Loucy (cell line): ENCODE measurements around the gene ZNF316.
A peak's percentile ranks its signal among the peaks of the same experiment; 100 is the strongest.

ENCODE experiments used
- H2AFZ ChIP-seq: fragments of 200-600 bp; sonication (generic); 2 replicates; pipeline ENCODE4 v1.6.0; 2016; ENCODE audit warnings: antibody characterized with exemption, mild to moderate bottlenecking, low read length, moderate library complexity
- H3F3A ChIP-seq: fragments of 200-600 bp; 2 replicates; pipeline ENCODE4 v1.6.0; 2016; ENCODE audit warnings: antibody characterized with exemption, low read depth, mild to moderate bottlenecking
- H3K27me3 ChIP-seq: fragments of 200-600 bp; sonication (generic); 2 replicates; pipeline ENCODE4 v1.6.1; 2014; ENCODE audit warnings: low read length, mild to moderate bottlenecking; ENCODE audit not compliant: insufficient read depth, poor library complexity, severe bottlenecking
- H3K36me3 ChIP-seq: fragments of 200-600 bp; sonication (generic); 2 replicates; pipeline ENCODE4 v1.6.1; 2016; ENCODE audit warnings: low read length; ENCODE audit not compliant: insufficient read depth
- H3K4me1 ChIP-seq: fragments of 200-600 bp; sonication (generic); 2 replicates; pipeline ENCODE4 v1.5.1; 2014; ENCODE audit warnings: low read length, mild to moderate bottlenecking; ENCODE audit not compliant: insufficient read depth, poor library complexity, severe bottlenecking
- H3K4me2 ChIP-seq: fragments of 200-600 bp; sonication (generic); 2 replicates; pipeline ENCODE4 v1.6.0; 2014; ENCODE audit warnings: antibody characterized with exemption, low read length, low read depth, mild to moderate bottlenecking; ENCODE audit not compliant: poor library complexity, severe bottlenecking
- H3K4me3 ChIP-seq: fragments of 200-600 bp; sonication (generic); 2 replicates; pipeline ENCODE4 v1.5.1; 2014; ENCODE audit warnings: low read length, mild to moderate bottlenecking, mixed read lengths; ENCODE audit not compliant: poor library complexity, severe bottlenecking
- H3K79me2 ChIP-seq: fragments of 200-600 bp; sonication (generic); 2 replicates; pipeline ENCODE4 v1.6.1; 2014; ENCODE audit warnings: low read length; ENCODE audit not compliant: insufficient read depth
- H3K9ac ChIP-seq: fragments of 200-600 bp; sonication (generic); 2 replicates; pipeline ENCODE4 v1.6.0; 2014; ENCODE audit warnings: mild to moderate bottlenecking, low read depth, low read length, moderate library complexity; ENCODE audit not compliant: poor library complexity, severe bottlenecking
- H3K9me2 ChIP-seq: fragments of 200-600 bp; sonication (generic); replicated peaks from 2 replicates; pipeline ENCODE4 v1.6.1; 2016; ENCODE audit warnings: low read depth, low read length, mixed read lengths
- H3K9me3 ChIP-seq: fragments of 200-600 bp; sonication (generic); 2 replicates; pipeline ENCODE4 v1.6.1; 2014; ENCODE audit warnings: mild to moderate bottlenecking, antibody characterized with exemption, low read length, low read depth; ENCODE audit not compliant: insufficient read depth
- H4K20me1 ChIP-seq: fragments of 200-600 bp; sonication (generic); 2 replicates; pipeline ENCODE4 v1.6.0; 2014; ENCODE audit warnings: antibody characterized with exemption, low read length, mild to moderate bottlenecking; ENCODE audit not compliant: insufficient read depth, poor library complexity, severe bottlenecking
- CTCF ChIP-seq: fragments of 200-600 bp; sonication (generic); conservative IDR thresholded peaks from 2 replicates; pipeline ENCODE4 v1.5.1; 2014; ENCODE audit warnings: mild to moderate bottlenecking, antibody characterized with exemption, low read length
- EZH2phosphoT487 ChIP-seq: fragments of 200-600 bp; IDR thresholded peaks from 2 replicates; pipeline ENCODE4 v1.6.1; 2018; ENCODE audit warnings: antibody characterized with exemption, mild to moderate bottlenecking, moderate library complexity, borderline replicate concordance

The ZNF316 gene

GRCh38 chr7:6616854-6617643, 20.1 kb upstream of the ZNF316 start:
- H3K4me2 ChIP-seq: peak overlapping the region; percentile 69
- no peaks in the 10 kb centered on the region; the same call in 1 of the 2 replicates for H3K36me3 ChIP-seq
- H3K9ac ChIP-seq: no peak overlapping the region
- no peaks in the 10 kb centered on the region for H3K9me2 ChIP-seq
- TF ChIP-seq CTCF (no peak), EZH2phosphoT487 (no peak)
- peaks cover 21% of the 10 kb centered on the region for H3K4me1 ChIP-seq
- no peak overlapping the region for H3K4me3 ChIP-seq
- H3K79me2 ChIP-seq: no peaks in the 10 kb centered on the region; the same call in 1 of the 2 replicates
- no peaks in the 10 kb centered on the region for H3K9me3 ChIP-seq
- no peak overlapping the region for H2AFZ ChIP-seq
- no peaks in the 10 kb centered on the region for H4K20me1 ChIP-seq
- no peaks in the 10 kb centered on the region for H3K27me3 ChIP-seq
- no peaks in the 10 kb centered on the region; the same call in 1 of the 2 replicates for H3F3A ChIP-seq

DNA sequence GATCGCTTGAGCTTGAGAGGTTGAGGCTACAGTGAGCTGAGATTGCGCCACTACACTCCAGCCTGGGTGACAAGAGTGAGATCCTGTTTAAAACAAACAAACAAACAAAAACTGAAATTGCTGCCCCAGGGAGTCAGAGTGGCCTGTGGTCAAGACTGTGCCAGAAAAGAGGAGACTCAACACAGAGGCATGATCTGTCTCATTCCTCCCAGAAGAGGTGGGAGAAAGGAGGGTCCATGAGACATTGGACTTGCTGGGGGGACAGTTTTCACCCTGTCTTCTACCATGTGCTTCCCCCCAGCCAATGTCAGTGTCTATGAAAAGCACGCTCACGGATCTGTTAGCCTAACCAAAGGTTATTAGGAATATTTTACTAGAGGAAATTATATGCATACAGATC, 18.5 kb upstream of the ZNF316 start:
- Histone ChIP-seq H3K79me2 (no peaks in the 10 kb centered on the region; the same call in 1 of the 2 replicates), H3K9ac (no peak overlapping the region), H3K27me3 (no peaks in the 10 kb centered on the region), H3K36me3 (no peaks in the 10 kb centered on the region; the same call in 1 of the 2 replicates), H2AFZ (no peak overlapping the region), H3K4me3 (no peak overlapping the region), H3K9me2 (no peaks in the 10 kb centered on the region), H3K9me3 (no peaks in the 10 kb centered on the region), H3F3A (no peaks in the 10 kb centered on the region; the same call in 1 of the 2 replicates), H4K20me1 (no peaks in the 10 kb centered on the region), H3K4me1 (peaks cover 28% of the 10 kb centered on the region), H3K4me2 (no peak overlapping the region)
- TF ChIP-seq CTCF (no peak), EZH2phosphoT487 (no peak)

DNA sequence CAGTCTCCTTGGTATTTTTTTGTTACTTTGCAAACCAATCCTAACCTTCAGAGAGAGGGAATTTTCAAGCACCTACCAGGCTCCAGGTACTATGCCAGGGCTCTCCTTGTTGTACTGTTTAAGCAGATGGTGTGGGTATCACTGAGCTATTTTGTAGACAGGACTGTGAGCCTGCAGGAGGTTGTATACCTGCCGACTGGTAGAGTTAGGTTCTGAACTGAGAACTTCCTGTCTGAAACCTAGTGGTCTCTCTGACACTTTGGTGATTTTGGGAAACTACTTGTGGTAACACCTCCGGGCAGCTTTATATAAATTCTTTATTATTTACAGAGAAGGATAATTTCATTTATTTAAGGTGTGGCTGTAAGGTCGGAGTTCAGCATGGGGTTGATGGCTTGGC, 17.2 kb upstream of the ZNF316 start:
- no peaks in the 10 kb centered on the region for H3K27me3 ChIP-seq
- no peaks in the 10 kb centered on the region for H4K20me1 ChIP-seq
- no peaks in the 10 kb centered on the region for H3K9me2 ChIP-seq
- TF ChIP-seq CTCF: no peak
- TF ChIP-seq EZH2phosphoT487: no peak
- no peak overlapping the region for H3K9ac ChIP-seq
- H3F3A ChIP-seq: no peaks in the 10 kb centered on the region
- H2AFZ ChIP-seq: no peak overlapping the region
- H3K36me3 ChIP-seq: no peaks in the 10 kb centered on the region; the same call in 1 of the 2 replicates
- no peaks in the 10 kb centered on the region; the same call in 1 of the 2 replicates for H3K79me2 ChIP-seq
- H3K9me3 ChIP-seq: no peaks in the 10 kb centered on the region
- H3K4me3 ChIP-seq: no peak overlapping the region
- H3K4me2 ChIP-seq: no peak overlapping the region
- H3K4me1 ChIP-seq: peaks cover 35% of the 10 kb centered on the region
